GM12878 (cell line): ENCODE data around the gene GRAMD1B. TPM values are rescaled to one million over a fixed set of nuclear protein-coding genes. Genes with fewer than 3 reads are reported as not detected.

ENCODE experiments used
- ATAC-seq: fragments of 200-7000 bp; cut with Tn5 transposase; 3 replicates; pipeline ENCODE4 v1.9.1; 2020; ENCODE audit warnings: mild to moderate bottlenecking, moderate library complexity
- BruUV-seq: library from RNA; stranded (reverse); fragments of 400-500 nt; replicated peaks from 2 replicates; lab custom pipeline; 2021; lab: Mats Ljungman, UMichigan
- CTCF ChIA-PET: fragments of 300-600 bp; sonication (Branson Sonifier 250); formaldehyde crosslinking; extraction: SDS; loops from one replicate; lab custom pipeline; 2021; ENCODE audit warnings: inconsistent platforms; lab: Yijun Ruan, JAX
- POLR2A ChIA-PET: fragments of 350-600 bp; formaldehyde crosslinking; extraction: SDS; loops from one replicate; lab custom pipeline; 2021; ENCODE audit warnings: inconsistent platforms; lab: Charles Lee
- RAD21 ChIA-PET: fragments of 300-600 bp; sonication (Branson Sonifier 250); formaldehyde crosslinking; loops from one replicate; lab custom pipeline; 2023; ENCODE audit warnings: antibody characterized with exemption; ENCODE audit not compliant: unreplicated experiment; lab: Charles Lee
- SMC1A ChIA-PET: fragments of 300-600 bp; sonication (Branson Sonifier 250); formaldehyde crosslinking; loops from one replicate; lab custom pipeline; 2023; ENCODE audit not compliant: unreplicated experiment, uncharacterized antibody; lab: Charles Lee
- DNase-seq: peaks from one replicate; pipeline ENCODE4 v3.0.0-alpha.2; 2011; ENCODE audit warnings: low read depth, low spot score
- FAIRE-seq: peaks from 3 replicates; lab custom pipeline; 2011; peaks lifted over from hg19 to GRCh38; lab: Jason Lieb, UNC
- H2AFZ ChIP-seq: 2 replicates; pipeline ENCODE4 v1.6.0; 2011; ENCODE audit warnings: low read depth, low read length, control low read depth; ENCODE audit not compliant: control insufficient read depth
- H3K27ac ChIP-seq: 2 replicates; pipeline ENCODE4 v1.5.1; 2011; ENCODE audit warnings: control low read depth; ENCODE audit not compliant: control insufficient read depth, insufficient read depth
- H3K27me3 ChIP-seq, 2 experiments: replicated peaks in 1 of 2; 2 replicates each; pipeline versions ENCODE4 v1.6.0 to v1.6.1; 2011; ENCODE audit warnings: low read length in 1 of 2; ENCODE audit not compliant: control insufficient read depth in 2 of 2, insufficient read depth in 2 of 2
- H3K36me3 ChIP-seq, 2 experiments: 2 replicates each; pipeline ENCODE4 v1.5.1; 2011; ENCODE audit warnings: low read length in 1 of 2; ENCODE audit not compliant: control insufficient read depth in 2 of 2, insufficient read depth in 2 of 2
- H3K4me1 ChIP-seq: 2 replicates; pipeline ENCODE4 v1.6.1; 2011; ENCODE audit warnings: mild to moderate bottlenecking, low read length, moderate library complexity, mixed read lengths; ENCODE audit not compliant: control insufficient read depth, insufficient read depth
- H3K4me2 ChIP-seq: 2 replicates; pipeline ENCODE4 v1.6.0; 2011; ENCODE audit warnings: control low read depth; ENCODE audit not compliant: control insufficient read depth, insufficient read depth
- H3K4me3 ChIP-seq: fragments of 200-600 bp; sonication (generic); 2 replicates; pipeline ENCODE4 v1.5.1; 2016
- H3K79me2 ChIP-seq: 2 replicates; pipeline ENCODE4 v1.6.0; 2011; ENCODE audit warnings: low read length; ENCODE audit not compliant: control insufficient read depth, insufficient read depth
- H3K9ac ChIP-seq: 2 replicates; pipeline ENCODE4 v1.8.0; 2011; ENCODE audit warnings: low read length, control low read depth, mixed read lengths; ENCODE audit not compliant: control insufficient read depth, insufficient read depth
- H3K9me3 ChIP-seq: replicated peaks from 3 replicates; pipeline ENCODE4 v1.5.1; 2011; ENCODE audit warnings: mild to moderate bottlenecking, low read length; ENCODE audit not compliant: control insufficient read depth, insufficient read depth
- H4K20me1 ChIP-seq: 2 replicates; pipeline ENCODE4 v1.6.0; 2011; ENCODE audit not compliant: control insufficient read depth, insufficient read depth
- BACH1 ChIP-seq: fragments of 450-650 bp; IDR thresholded peaks from 2 replicates; pipeline ENCODE4 v1.6.1; 2017; ENCODE audit warnings: mild to moderate bottlenecking, borderline replicate concordance
- BCLAF1 ChIP-seq: fragments of 450-650 bp; IDR thresholded peaks from 2 replicates; pipeline ENCODE4 v1.6.1; 2017; ENCODE audit warnings: antibody characterized with exemption, mild to moderate bottlenecking, moderate library complexity
- CEBPZ ChIP-seq: fragments of 150-350 bp; IDR thresholded peaks from 2 replicates; pipeline ENCODE4 v1.6.1; 2016; ENCODE audit warnings: low read depth, low read length
- RELB ChIP-seq: fragments of 450-650 bp; IDR thresholded peaks from 2 replicates; pipeline ENCODE4 v1.6.1; 2017; ENCODE audit warnings: low read depth, mild to moderate bottlenecking, moderate library complexity
- RFX5 ChIP-seq: IDR thresholded peaks from 2 replicates; pipeline ENCODE4 v1.6.1; 2011; ENCODE audit warnings: low read depth, low read length, improper control_type of control experiment
- WGBS: methylation state at CpG from one replicate; pipeline ENCODE4 v1.1.6; 2016; ENCODE audit warnings: low lambda C conversion rate; ENCODE audit not compliant: insufficient replicate concordance, insufficient coverage; ENCODE audit errors: missing lambda C conversion rate; 5-methylcytosine and 5-hydroxymethylcytosine counted together
- in situ Hi-C: fragments of 300-500 bp; cut with MboI; formaldehyde crosslinking; loops from 9 replicates; pipeline ENCODE4 v1.14.3; 2018; ENCODE audit warnings: mixed read lengths
- intact Hi-C: fragments of 100-400 bp; cut with micrococcal nuclease; formaldehyde crosslinking; loops from one replicate; pipeline ENCODE4 v1.14.2; 2022; ENCODE audit not compliant: unreplicated experiment
- polyA plus RNA-seq, 11 experiments: library from polyadenylated mRNA; depleted of rRNA in 4 of 11; unstranded in 6 of 11; stranded (reverse) in 5 of 11; fragments of >200 nt; fragmentation: Nextera tagmentation in 4 of 11; fragmentation: Illumina TruSeq in 1 of 11; extraction: Ambion mirVana in 4 of 11; extraction: Trizol in 1 of 11; gene quantifications; 1 replicate in 1 of 11; 2 replicates in 10 of 11; pipeline versions ENCODE4 v1.2.1 to v1.2.3, GENCODE V29; 2011 to 2016; ENCODE audit warnings: inconsistent platforms in 2 of 11, missing spikeins in 2 of 11, low read depth in 1 of 11
- total RNA-seq, 4 experiments: library from RNA; depleted of rRNA in 3 of 4; stranded (reverse); fragments of >200 nt in 3 of 4; fragmentation: Illumina TruSeq in 1 of 4; extraction: Trizol in 1 of 4; gene quantifications; 2 replicates each; pipeline versions ENCODE4 v1.2.1 to v1.2.3, GENCODE V29; 2013 to 2021

The GRAMD1B gene
- total and polyA plus RNA-seq, 10 of the 15 experiments (the other 5 are each of a cell fraction or from before 2014, with no cell fraction given): 1.9 to 49.1 (median 26.9) TPM

DNA sequence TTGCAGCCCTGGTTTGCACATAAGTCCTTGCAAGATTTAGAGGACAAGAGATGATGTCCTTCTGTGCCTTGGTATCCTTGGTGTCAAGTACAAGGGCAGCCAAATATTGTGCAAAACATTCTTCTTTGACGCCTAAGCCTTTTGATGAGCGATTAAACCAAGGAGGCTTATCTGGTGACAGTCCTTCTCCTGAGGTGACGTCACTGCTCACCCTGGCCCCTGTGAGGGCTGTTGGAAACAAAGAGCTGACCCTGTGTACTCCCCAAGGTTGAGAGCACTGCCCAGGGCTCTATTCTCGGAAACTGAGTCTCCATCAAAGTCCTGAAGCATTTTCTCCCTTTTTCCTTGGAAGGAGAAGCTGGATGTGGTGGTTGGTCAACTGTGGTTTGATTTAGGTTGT, 4.7 kb upstream of the GRAMD1B start:
- intact Hi-C loops (no loop called here), in situ Hi-C loops (no loop called here)
- POLR2A ChIA-PET: interaction anchor here (1.2 kb wide), 1 partner anchor 18 kb away, joined by 4 read pairs; no protein-coding TSS in a partner anchor
- SMC1A ChIA-PET: interaction anchor here (0.7 to 1.2 kb wide), 2 partner anchors 12 to 40 kb away, joined by 3 read pairs; no protein-coding TSS in a partner anchor
- no peaks in the 10 kb centered on the region for H3K27me3 ChIP-seq
- WGBS: 47% methylated on average over 4 of the region's 4 CpGs
- H3K9ac ChIP-seq: no peak overlapping the region
- H3K4me1 ChIP-seq: peaks cover 3% of the 10 kb centered on the region
- ATAC-seq: no peak
- no TSS peak for BruUV-seq
- no peaks in the 10 kb centered on the region for H4K20me1 ChIP-seq
- no peak overlapping the region for H2AFZ ChIP-seq
- CTCF ChIA-PET: interaction anchor here (1.3 to 2.5 kb wide), 3 partner anchors 9 to 53 kb away, joined by 3 to 16 read pairs (median 5); no protein-coding TSS in a partner anchor
- H3K36me3 ChIP-seq: no peaks in the 10 kb centered on the region; a peak in 1 of 4 replicates
- TF ChIP-seq CEBPZ (no peak), BACH1 (no peak), RFX5 (no peak), BCLAF1 (no peak), RELB (no peak)
- TF ChIP-seq, all 136 proteins: peak for 0
- H3K9me3 ChIP-seq: no peaks in the 10 kb centered on the region
- FAIRE-seq (no peak), DNase-seq (no peak)
- H3K4me2 ChIP-seq: no peak overlapping the region
- no peaks in the 10 kb centered on the region; the same call in 1 of the 2 replicates for H3K79me2 ChIP-seq
- RAD21 ChIA-PET: interaction anchor here (1.3 kb wide), 1 partner anchor 17 kb away, joined by 5 read pairs; no protein-coding TSS in a partner anchor
- H3K27ac ChIP-seq: no peak overlapping the region
- no peak overlapping the region for H3K4me3 ChIP-seq
